PC-3 (cell line): ENCODE data around the gene MAPK7.
"Not testable (repeated sequence)": the region's sequence is repeated elsewhere in the genome, so short reads cannot be mapped to it uniquely, and the experiment has no call there.

Experiments
- EZH2phosphoT487 ChIP-seq: fragments of 300-600 bp; sonication (generic); IDR thresholded peaks from 2 replicates; pipeline ENCODE4 v1.6.1; 2018; ENCODE audit warnings: mild to moderate bottlenecking, antibody characterized with exemption, low read length, borderline replicate concordance
- TF ChIP-seq, protein P1 (sequence below): fragments of 300-600 bp; sonication (generic); conservative IDR thresholded peaks from 2 replicates; pipeline ENCODE4 v1.5.1; 2017; ENCODE audit warnings: antibody characterized with exemption, low read depth, mild to moderate bottlenecking, low read length

DNA sequence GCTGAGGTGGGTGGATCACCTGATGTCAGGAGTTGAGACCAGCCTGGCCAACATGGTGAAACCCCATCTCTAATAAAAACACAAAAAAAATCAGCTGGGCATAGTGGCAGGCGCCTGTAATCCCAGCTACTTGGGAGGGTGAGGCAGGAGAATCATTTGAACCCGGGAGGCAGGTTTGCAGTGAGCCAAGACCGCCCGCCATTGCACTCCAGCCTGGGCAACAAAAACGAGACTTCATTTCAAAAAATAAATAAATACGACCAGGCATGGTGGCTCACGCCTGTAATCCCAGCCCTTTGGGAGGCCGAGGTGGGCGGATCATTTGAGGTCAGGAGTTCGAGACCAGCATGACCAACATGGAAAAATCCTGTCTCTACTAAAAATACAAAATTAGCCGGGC lies 24.9 kb upstream of the MAPK7 start:
- TF ChIP-seq, protein P1, sequence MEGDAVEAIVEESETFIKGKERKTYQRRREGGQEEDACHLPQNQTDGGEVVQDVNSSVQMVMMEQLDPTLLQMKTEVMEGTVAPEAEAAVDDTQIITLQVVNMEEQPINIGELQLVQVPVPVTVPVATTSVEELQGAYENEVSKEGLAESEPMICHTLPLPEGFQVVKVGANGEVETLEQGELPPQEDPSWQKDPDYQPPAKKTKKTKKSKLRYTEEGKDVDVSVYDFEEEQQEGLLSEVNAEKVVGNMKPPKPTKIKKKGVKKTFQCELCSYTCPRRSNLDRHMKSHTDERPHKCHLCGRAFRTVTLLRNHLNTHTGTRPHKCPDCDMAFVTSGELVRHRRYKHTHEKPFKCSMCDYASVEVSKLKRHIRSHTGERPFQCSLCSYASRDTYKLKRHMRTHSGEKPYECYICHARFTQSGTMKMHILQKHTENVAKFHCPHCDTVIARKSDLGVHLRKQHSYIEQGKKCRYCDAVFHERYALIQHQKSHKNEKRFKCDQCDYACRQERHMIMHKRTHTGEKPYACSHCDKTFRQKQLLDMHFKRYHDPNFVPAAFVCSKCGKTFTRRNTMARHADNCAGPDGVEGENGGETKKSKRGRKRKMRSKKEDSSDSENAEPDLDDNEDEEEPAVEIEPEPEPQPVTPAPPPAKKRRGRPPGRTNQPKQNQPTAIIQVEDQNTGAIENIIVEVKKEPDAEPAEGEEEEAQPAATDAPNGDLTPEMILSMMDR: not testable (repeated sequence)
- TF ChIP-seq EZH2phosphoT487: not testable (repeated sequence)
